HL-60 (cell line): ENCODE data around the gene SUPT4H1.

Experiments used
- CTCF ChIP-seq: IDR thresholded peaks from one replicate; pipeline ENCODE4 v1.5.1; 2011; ENCODE audit warnings: low read length, control low read depth, inconsistent platforms; ENCODE audit not compliant: insufficient read depth
- GABPA ChIP-seq: IDR thresholded peaks from 2 replicates; pipeline ENCODE4 v1.6.1; 2012; ENCODE audit warnings: low read depth
- POLR2AphosphoS5 ChIP-seq: IDR thresholded peaks from 2 replicates; pipeline ENCODE4 v1.6.1; 2012; ENCODE audit warnings: low read depth
- REST ChIP-seq: IDR thresholded peaks from 2 replicates; pipeline ENCODE4 v1.6.1; 2012; ENCODE audit warnings: low read depth; ENCODE audit not compliant: insufficient replicate concordance
- SPI1 ChIP-seq: IDR thresholded peaks from 2 replicates; pipeline ENCODE4 v1.6.1; 2012; ENCODE audit warnings: low read depth, mild to moderate bottlenecking, borderline replicate concordance

GRCh38 chr17:58304750-58305486, 47.1 kb downstream of the SUPT4H1 start:
- TF ChIP-seq CTCF (no peak), POLR2AphosphoS5 (peak; percentile 49), GABPA (no peak), REST (no peak), SPI1 (no peak)
